ENCODE measurements around the gene TLE6. TPM values are rescaled to one million over a fixed set of nuclear protein-coding genes. Genes with fewer than 3 reads are reported as not detected.

The TLE6 gene
- total and polyA plus RNA-seq, 10 donors, result 0.60 to 4.1 (median 2.0) TPM

GRCh38 chr19:2993579-2993978, 16.2 kb downstream of the TLE6 start:
- peaks cover 0 to 4% (median 0%) of the 10 kb centered on the region in 7 donors for H3K27me3 ChIP-seq (replicated peaks in 1 of 7)
- 63 to 75% (median 70%) methylated on average over 7 to 9 of the region's 9 CpGs for WGBS, 5 donors
- H3K9me3 ChIP-seq, result no peaks in the 10 kb centered on the region
- no peaks in the 10 kb centered on the region for H3K4me1 ChIP-seq
- peaks cover 0 to 15% (median 1%) of the 10 kb centered on the region in 6 donors for H3K36me3 ChIP-seq
- intact Hi-C loops (cut with DNase I; ENCODE audit: low total_unique reads), result no loop called here
- H3K27ac ChIP-seq, result no peak overlapping the region
- H3K4me3 ChIP-seq, result no peak overlapping the region
- DNase-seq, result no peak
- TF ChIP-seq, protein P1, sequence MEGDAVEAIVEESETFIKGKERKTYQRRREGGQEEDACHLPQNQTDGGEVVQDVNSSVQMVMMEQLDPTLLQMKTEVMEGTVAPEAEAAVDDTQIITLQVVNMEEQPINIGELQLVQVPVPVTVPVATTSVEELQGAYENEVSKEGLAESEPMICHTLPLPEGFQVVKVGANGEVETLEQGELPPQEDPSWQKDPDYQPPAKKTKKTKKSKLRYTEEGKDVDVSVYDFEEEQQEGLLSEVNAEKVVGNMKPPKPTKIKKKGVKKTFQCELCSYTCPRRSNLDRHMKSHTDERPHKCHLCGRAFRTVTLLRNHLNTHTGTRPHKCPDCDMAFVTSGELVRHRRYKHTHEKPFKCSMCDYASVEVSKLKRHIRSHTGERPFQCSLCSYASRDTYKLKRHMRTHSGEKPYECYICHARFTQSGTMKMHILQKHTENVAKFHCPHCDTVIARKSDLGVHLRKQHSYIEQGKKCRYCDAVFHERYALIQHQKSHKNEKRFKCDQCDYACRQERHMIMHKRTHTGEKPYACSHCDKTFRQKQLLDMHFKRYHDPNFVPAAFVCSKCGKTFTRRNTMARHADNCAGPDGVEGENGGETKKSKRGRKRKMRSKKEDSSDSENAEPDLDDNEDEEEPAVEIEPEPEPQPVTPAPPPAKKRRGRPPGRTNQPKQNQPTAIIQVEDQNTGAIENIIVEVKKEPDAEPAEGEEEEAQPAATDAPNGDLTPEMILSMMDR (IDR thresholded peaks at IDR 0.05 in 8 of 11, conservative IDR thresholded peaks at IDR 0.05 in 3 of 11), result no peak
- TF ChIP-seq POLR2A (IDR thresholded peaks at IDR 0.05) (no peak), POLR2AphosphoS5 (IDR thresholded peaks at IDR 0.05) (no peak)

- TF ChIP-seq, protein P1 (IDR thresholded peaks at IDR 0.05 in 8 of 11, conservative IDR thresholded peaks at IDR 0.05 in 3 of 11), result no peak
- TF ChIP-seq POLR2AphosphoS5 (IDR thresholded peaks at IDR 0.05) (no peak), POLR2A (IDR thresholded peaks at IDR 0.05) (no peak)
- Histone ChIP-seq H3K36me3 (peaks cover 0 to 23% (median 1%) of the 10 kb centered on the region in 6 donors), H3K27ac (no peak overlapping the region), H3K27me3 (replicated peaks in 1 of 7) (peaks cover 0 to 4% (median 0%) of the 10 kb centered on the region in 7 donors), H3K4me1 (no peaks in the 10 kb centered on the region), H3K4me3 (no peak overlapping the region), H3K9me3 (peaks cover 0 to 5% (median 0%) of the 10 kb centered on the region in 8 donors)
- DNase-seq, result no peak
- intact Hi-C loops (cut with DNase I; ENCODE audit: low total_unique reads), result no loop called here
- 78 to 87% (median 86%) methylated on average over 15 of the region's 15 CpGs for WGBS, 5 donors
Measured at GRCh38 chr19:2994588-2995131, 17.3 kb downstream of the TLE6 start.

GRCh38 chr19:2997720-2998119, 20.4 kb downstream of the TLE6 start:
- Histone ChIP-seq H3K4me3 (no peak overlapping the region), H3K36me3 (peaks cover 0 to 50% (median 6%) of the 10 kb centered on the region in 6 donors), H3K4me1 (no peaks in the 10 kb centered on the region), H3K9me3 (peaks cover 0 to 5% (median 0%) of the 10 kb centered on the region in 8 donors), H3K27ac (no peak overlapping the region), H3K27me3 (replicated peaks in 1 of 7) (peaks cover 0 to 4% (median 0%) of the 10 kb centered on the region in 7 donors)
- WGBS, 5 donors, result 72 to 82% (median 78%) methylated on average over 12 to 13 of the region's 13 CpGs
- no peak for DNase-seq
- no peak for TF ChIP-seq POLR2A (IDR thresholded peaks at IDR 0.05)
- TF ChIP-seq, protein P1 (IDR thresholded peaks at IDR 0.05 in 8 of 11, conservative IDR thresholded peaks at IDR 0.05 in 3 of 11), result no peak
- TF ChIP-seq POLR2AphosphoS5 (IDR thresholded peaks at IDR 0.05), result no peak
- intact Hi-C loops (cut with DNase I; ENCODE audit: low total_unique reads), result no loop called here

DNA sequence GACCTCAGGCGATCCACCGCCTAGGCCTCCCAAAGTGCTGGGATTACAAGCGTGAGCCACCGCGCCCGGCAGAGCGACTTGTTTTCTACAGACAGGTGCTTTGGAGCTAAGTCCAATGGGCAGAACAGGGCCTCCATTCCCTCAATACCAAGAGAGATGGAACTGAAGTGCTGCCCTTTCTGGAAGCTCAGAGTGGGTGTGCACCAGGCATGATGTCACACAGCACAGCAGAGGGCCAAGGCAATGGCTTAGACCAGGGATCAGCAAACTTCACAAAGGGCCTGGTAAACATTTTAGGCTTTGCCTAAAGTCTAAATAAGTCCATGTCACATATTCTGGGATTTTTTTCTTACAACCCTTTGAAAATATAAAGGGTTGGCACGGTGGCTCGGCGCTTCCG, 21.3 kb downstream of the TLE6 start:
- Histone ChIP-seq H3K27ac (no peak overlapping the region), H3K36me3 (peaks cover 0 to 57% (median 6%) of the 10 kb centered on the region in 6 donors), H3K4me3 (no peak overlapping the region), H3K4me1 (no peaks in the 10 kb centered on the region), H3K27me3 (replicated peaks in 1 of 7) (no peaks in the 10 kb centered on the region), H3K9me3 (peaks cover 0 to 5% (median 0%) of the 10 kb centered on the region in 8 donors)
- DNase-seq, result no peak
- whole genome bisulfite sequencing, 5 donors, result 84 to 96% (median 95%) methylated on average over 10 to 11 of the region's 11 CpGs
- intact Hi-C loops (cut with DNase I; ENCODE audit: low total_unique reads), result no loop called here
- TF ChIP-seq POLR2A (IDR thresholded peaks at IDR 0.05) (no peak), POLR2AphosphoS5 (IDR thresholded peaks at IDR 0.05) (no peak)
